Fibroblast of mammary gland (primary cell): ENCODE data around the gene PBX1.

Experiments used
- DNase-seq: peaks from one replicate; pipeline ENCODE4 v3.0.0-alpha.2; 2010; ENCODE audit warnings: low read depth
- H3K4me3 ChIP-seq: 2 replicates; pipeline ENCODE4 v1.5.1; 2011; ENCODE audit warnings: low read depth, mild to moderate bottlenecking, low read length, moderate library complexity; ENCODE audit not compliant: control insufficient read depth
- CTCF ChIP-seq: conservative IDR thresholded peaks from 2 replicates; pipeline ENCODE4 v1.5.1; 2011; ENCODE audit warnings: low read depth, low read length, inconsistent platforms; ENCODE audit not compliant: control insufficient read depth, insufficient read depth

The PBX1 gene

GRCh38 chr1:164740000-164740526 lies 181.1 kb downstream of the PBX1 start:
- TF ChIP-seq CTCF, result no peak
- DNase-seq, result no peak
- no peak overlapping the region for H3K4me3 ChIP-seq

GRCh38 chr1:164742745-164743144 lies 183.8 kb downstream of the PBX1 start:
- no peak for TF ChIP-seq CTCF
- DNase-seq, result no peak
- H3K4me3 ChIP-seq, result no peak overlapping the region

- H3K4me3 ChIP-seq, result no peak overlapping the region
- no peak for TF ChIP-seq CTCF
- no peak for DNase-seq
Observed at GRCh38 chr1:164743976-164744375, 185.0 kb downstream of the PBX1 start.

- no peak for TF ChIP-seq CTCF
- DNase-seq, result no peak
- no peak overlapping the region for H3K4me3 ChIP-seq
Observed at GRCh38 chr1:164745736-164746135, 186.8 kb downstream of the PBX1 start.

GRCh38 chr1:164746632-164747031 lies 187.6 kb downstream of the PBX1 start:
- DNase-seq, result no peak
- no peak overlapping the region for H3K4me3 ChIP-seq
- TF ChIP-seq CTCF, result no peak

- DNase-seq, result peak; percentile 100
- no peak for TF ChIP-seq CTCF
- H3K4me3 ChIP-seq, result no peak overlapping the region
Observed at GRCh38 chr1:164748253-164748899, 189.4 kb downstream of the PBX1 start.
